OCI-LY1 (cell line): ENCODE results near the gene FXYD4.

ENCODE experiments used
- CTCF ChIP-seq: fragments of 200-600 bp; sonication (generic), shearing (Covaris generic); IDR thresholded peaks from 2 replicates; pipeline ENCODE4 v1.5.1; 2017; ENCODE audit warnings: mild to moderate bottlenecking, antibody characterized with exemption, low read length, moderate library complexity, mixed read lengths
- EZH2 ChIP-seq: fragments of 200-600 bp; sonication (generic), shearing (Covaris generic); IDR thresholded peaks from 2 replicates; pipeline ENCODE4 v1.8.0; 2017; ENCODE audit warnings: borderline replicate concordance, mixed run types, mild to moderate bottlenecking, antibody characterized with exemption, low read length, moderate library complexity, mixed read lengths

- TF ChIP-seq CTCF (no peak), EZH2 (no peak)
Observed at GRCh38 chr10:43355749-43356371, 15.6 kb upstream of the FXYD4 start.
